Measurements from ENCODE around the gene CPNE2.

DNA sequence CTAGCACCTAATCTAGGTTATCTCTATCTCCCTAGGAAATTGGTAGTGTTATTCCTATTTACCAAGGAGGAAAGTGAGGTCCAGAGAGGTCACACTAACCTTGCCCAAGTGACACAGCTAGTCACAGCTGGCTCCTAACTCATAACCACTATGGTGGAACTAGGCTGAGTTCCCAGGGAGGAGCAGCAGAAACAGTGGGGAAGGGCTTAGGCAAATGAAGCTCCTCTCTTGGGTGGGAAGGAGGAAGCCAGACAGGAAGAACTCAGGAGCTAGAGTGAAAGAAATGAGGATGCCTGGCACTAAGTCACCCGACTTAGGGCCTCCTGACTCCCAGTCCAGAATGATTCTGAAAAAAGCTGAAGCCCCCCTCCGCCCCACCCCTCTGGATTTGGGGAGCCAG, 59.0 kb downstream of the CPNE2 start:
- TF ChIP-seq, protein P1, sequence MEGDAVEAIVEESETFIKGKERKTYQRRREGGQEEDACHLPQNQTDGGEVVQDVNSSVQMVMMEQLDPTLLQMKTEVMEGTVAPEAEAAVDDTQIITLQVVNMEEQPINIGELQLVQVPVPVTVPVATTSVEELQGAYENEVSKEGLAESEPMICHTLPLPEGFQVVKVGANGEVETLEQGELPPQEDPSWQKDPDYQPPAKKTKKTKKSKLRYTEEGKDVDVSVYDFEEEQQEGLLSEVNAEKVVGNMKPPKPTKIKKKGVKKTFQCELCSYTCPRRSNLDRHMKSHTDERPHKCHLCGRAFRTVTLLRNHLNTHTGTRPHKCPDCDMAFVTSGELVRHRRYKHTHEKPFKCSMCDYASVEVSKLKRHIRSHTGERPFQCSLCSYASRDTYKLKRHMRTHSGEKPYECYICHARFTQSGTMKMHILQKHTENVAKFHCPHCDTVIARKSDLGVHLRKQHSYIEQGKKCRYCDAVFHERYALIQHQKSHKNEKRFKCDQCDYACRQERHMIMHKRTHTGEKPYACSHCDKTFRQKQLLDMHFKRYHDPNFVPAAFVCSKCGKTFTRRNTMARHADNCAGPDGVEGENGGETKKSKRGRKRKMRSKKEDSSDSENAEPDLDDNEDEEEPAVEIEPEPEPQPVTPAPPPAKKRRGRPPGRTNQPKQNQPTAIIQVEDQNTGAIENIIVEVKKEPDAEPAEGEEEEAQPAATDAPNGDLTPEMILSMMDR (IDR thresholded peaks at IDR 0.05; ENCODE audit: low read depth, low read length, missing input control): no peak
- TF ChIP-seq TAF1 (conservative IDR thresholded peaks at IDR 0.05): no peak
- TF ChIP-seq RAD21 (IDR thresholded peaks at IDR 0.05): no peak
- TF ChIP-seq, protein P2, sequence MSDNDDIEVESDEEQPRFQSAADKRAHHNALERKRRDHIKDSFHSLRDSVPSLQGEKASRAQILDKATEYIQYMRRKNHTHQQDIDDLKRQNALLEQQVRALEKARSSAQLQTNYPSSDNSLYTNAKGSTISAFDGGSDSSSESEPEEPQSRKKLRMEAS (IDR thresholded peaks at IDR 0.05): no peak
- TF ChIP-seq SP1 (IDR thresholded peaks at IDR 0.05): no peak
- no peak for TF ChIP-seq YY1 (IDR thresholded peaks at IDR 0.05)
- no peak for TF ChIP-seq HNF4G (IDR thresholded peaks at IDR 0.05)
- TF ChIP-seq GABPA (IDR thresholded peaks at IDR 0.05 in 1 of 2, conservative IDR thresholded peaks at IDR 0.05 in 1 of 2): no peak
